GM12878 (cell line): ENCODE data around the gene GCC1. TPM values are rescaled to one million over a fixed set of nuclear protein-coding genes. Genes with fewer than 3 reads are reported as not detected.
A peak's percentile ranks its signal among the peaks of the same experiment; 100 is the strongest.

Experiments
- CHD2 ChIP-seq: IDR thresholded peaks from 2 replicates; pipeline ENCODE4 v1.6.1; 2011; ENCODE audit warnings: low read depth, low read length, improper control_type of control experiment, borderline replicate concordance
- E4F1 ChIP-seq: fragments of 450-650 bp; IDR thresholded peaks from 2 replicates; pipeline ENCODE4 v1.6.1; 2018; ENCODE audit warnings: borderline replicate concordance, mild to moderate bottlenecking; ENCODE audit not compliant: partially characterized antibody
- GATAD2B ChIP-seq: fragments of 450-650 bp; conservative IDR thresholded peaks from 2 replicates; pipeline ENCODE4 v1.6.1; 2017; ENCODE audit warnings: low read depth, mild to moderate bottlenecking, moderate library complexity
- HDAC2 ChIP-seq: fragments of 200-600 bp; sonication (generic); IDR thresholded peaks from 2 replicates; pipeline ENCODE4 v1.6.1; 2017
- IKZF2 ChIP-seq, 2 experiments: fragments of 450-650 bp; IDR thresholded peaks; 2 replicates each; pipeline ENCODE4 v1.6.1; 2017; ENCODE audit warnings: mild to moderate bottlenecking in 2 of 2, moderate library complexity in 2 of 2
- MEF2A ChIP-seq: IDR thresholded peaks from 2 replicates; pipeline ENCODE4 v1.6.1; 2011; ENCODE audit warnings: low read depth, mild to moderate bottlenecking, low read length, moderate library complexity; ENCODE audit not compliant: insufficient read depth
- MLLT1 ChIP-seq: fragments of 450-650 bp; IDR thresholded peaks from 2 replicates; pipeline ENCODE4 v1.6.1; 2016; ENCODE audit warnings: mild to moderate bottlenecking
- NBN ChIP-seq: fragments of 450-650 bp; IDR thresholded peaks from 2 replicates; pipeline ENCODE4 v1.6.1; 2016
- NFYA ChIP-seq: IDR thresholded peaks from 2 replicates; pipeline ENCODE4 v1.6.1; 2011; ENCODE audit warnings: low read depth, mild to moderate bottlenecking, low read length, improper control_type of control experiment, borderline replicate concordance
- NR2F1 ChIP-seq: fragments of 450-650 bp; conservative IDR thresholded peaks from 2 replicates; pipeline ENCODE4 v1.6.1; 2017; ENCODE audit warnings: mild to moderate bottlenecking
- PKNOX1 ChIP-seq: fragments of 450-650 bp; IDR thresholded peaks from 2 replicates; pipeline ENCODE4 v1.6.1; 2016; ENCODE audit warnings: mild to moderate bottlenecking
- SIN3A ChIP-seq: IDR thresholded peaks from 2 replicates; pipeline ENCODE4 v1.6.1; 2012; ENCODE audit warnings: low read depth, low read length, improper control_type of control experiment
- SMAD1 ChIP-seq: fragments of 450-650 bp; IDR thresholded peaks from 2 replicates; pipeline ENCODE4 v1.6.1; 2018; ENCODE audit warnings: mild to moderate bottlenecking, low read depth; ENCODE audit not compliant: partially characterized antibody
- TAF1 ChIP-seq: IDR thresholded peaks from 2 replicates; pipeline ENCODE4 v1.6.1; 2011; ENCODE audit warnings: mild to moderate bottlenecking, low read depth, low read length, borderline replicate concordance
- TCF12 ChIP-seq: IDR thresholded peaks from 2 replicates; pipeline ENCODE4 v1.6.1; 2011; ENCODE audit warnings: low read depth, mild to moderate bottlenecking, low read length
- YY1 ChIP-seq: IDR thresholded peaks from 2 replicates; pipeline ENCODE4 v1.6.1; 2011; ENCODE audit warnings: low read depth, mild to moderate bottlenecking, low read length
- ZNF274 ChIP-seq: IDR thresholded peaks from one replicate; pipeline ENCODE4 v1.8.0; 2011; ENCODE audit not compliant: insufficient read length, insufficient read depth
- ZNF622 ChIP-seq: fragments of 450-650 bp; IDR thresholded peaks from 2 replicates; pipeline ENCODE4 v1.6.1; 2017; ENCODE audit warnings: mild to moderate bottlenecking, inconsistent platforms
- polyA plus RNA-seq, 11 experiments: library from polyadenylated mRNA; depleted of rRNA in 4 of 11; unstranded in 6 of 11; stranded (reverse) in 5 of 11; fragments of >200 nt; fragmentation: Nextera tagmentation in 4 of 11; fragmentation: Illumina TruSeq in 1 of 11; extraction: Ambion mirVana in 4 of 11; extraction: Trizol in 1 of 11; gene quantifications; 1 replicate in 1 of 11; 2 replicates in 10 of 11; pipeline versions ENCODE4 v1.2.1 to v1.2.3, GENCODE V29; 2011 to 2016; ENCODE audit warnings: inconsistent platforms in 2 of 11, missing spikeins in 2 of 11, low read depth in 1 of 11
- total RNA-seq, 4 experiments: library from RNA; depleted of rRNA in 3 of 4; stranded (reverse); fragments of >200 nt in 3 of 4; fragmentation: Illumina TruSeq in 1 of 4; extraction: Trizol in 1 of 4; gene quantifications; 2 replicates each; pipeline versions ENCODE4 v1.2.1 to v1.2.3, GENCODE V29; 2013 to 2021
- TF ChIP-seq, protein P1 (sequence below): fragments of 450-650 bp; IDR thresholded peaks from 2 replicates; pipeline ENCODE4 v1.6.1; 2017; ENCODE audit warnings: low read depth, mild to moderate bottlenecking, moderate library complexity
- TF ChIP-seq, protein P2 (sequence below): fragments of 450-650 bp; IDR thresholded peaks from 2 replicates; pipeline ENCODE4 v1.6.1; 2017; ENCODE audit warnings: mild to moderate bottlenecking

The GCC1 gene
- total and polyA plus RNA-seq, 10 of the 15 experiments (the other 5 are each of a cell fraction or from before 2014, with no cell fraction given): 1.8 to 17.2 (median 9.0) TPM

GRCh38 chr7:127588697-127589482 is 3.5 kb upstream of the GCC1 start (continued):
- TF ChIP-seq TCF12 (0 out of 2 replicates have a peak, but pooled peaks have one; percentile 14), IKZF2 (IDR thresholded peaks at IDR 0.05) (peak; percentile 53 to 56; a peak in 3 of 4 replicates), HDAC2 (no peak), SMAD1 (no peak), ZNF622 (no peak), MLLT1 (0 out of 2 replicates have a peak, but pooled peaks have one; percentile 35), TAF1 (no peak), PKNOX1 (no peak), SIN3A (peak; percentile 27; the same call in 1 of the 2 replicates), ZNF274 (no peak), NBN (no peak; the same call in 1 of the 2 replicates), NR2F1 (0 out of 2 replicates have a peak, but pooled peaks have one; percentile 9), E4F1 (no peak), MEF2A (no peak), CHD2 (no peak), YY1 (peak; percentile 26; the same call in 1 of the 2 replicates), GATAD2B (no peak; the same call in 1 of the 2 replicates), NFYA (no peak)
- TF ChIP-seq, protein P1, sequence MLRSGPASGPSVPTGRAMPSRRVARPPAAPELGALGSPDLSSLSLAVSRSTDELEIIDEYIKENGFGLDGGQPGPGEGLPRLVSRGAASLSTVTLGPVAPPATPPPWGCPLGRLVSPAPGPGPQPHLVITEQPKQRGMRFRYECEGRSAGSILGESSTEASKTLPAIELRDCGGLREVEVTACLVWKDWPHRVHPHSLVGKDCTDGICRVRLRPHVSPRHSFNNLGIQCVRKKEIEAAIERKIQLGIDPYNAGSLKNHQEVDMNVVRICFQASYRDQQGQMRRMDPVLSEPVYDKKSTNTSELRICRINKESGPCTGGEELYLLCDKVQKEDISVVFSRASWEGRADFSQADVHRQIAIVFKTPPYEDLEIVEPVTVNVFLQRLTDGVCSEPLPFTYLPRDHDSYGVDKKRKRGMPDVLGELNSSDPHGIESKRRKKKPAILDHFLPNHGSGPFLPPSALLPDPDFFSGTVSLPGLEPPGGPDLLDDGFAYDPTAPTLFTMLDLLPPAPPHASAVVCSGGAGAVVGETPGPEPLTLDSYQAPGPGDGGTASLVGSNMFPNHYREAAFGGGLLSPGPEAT: 0 out of 2 replicates have a peak, but pooled peaks have one; percentile 12
- TF ChIP-seq, protein P2, sequence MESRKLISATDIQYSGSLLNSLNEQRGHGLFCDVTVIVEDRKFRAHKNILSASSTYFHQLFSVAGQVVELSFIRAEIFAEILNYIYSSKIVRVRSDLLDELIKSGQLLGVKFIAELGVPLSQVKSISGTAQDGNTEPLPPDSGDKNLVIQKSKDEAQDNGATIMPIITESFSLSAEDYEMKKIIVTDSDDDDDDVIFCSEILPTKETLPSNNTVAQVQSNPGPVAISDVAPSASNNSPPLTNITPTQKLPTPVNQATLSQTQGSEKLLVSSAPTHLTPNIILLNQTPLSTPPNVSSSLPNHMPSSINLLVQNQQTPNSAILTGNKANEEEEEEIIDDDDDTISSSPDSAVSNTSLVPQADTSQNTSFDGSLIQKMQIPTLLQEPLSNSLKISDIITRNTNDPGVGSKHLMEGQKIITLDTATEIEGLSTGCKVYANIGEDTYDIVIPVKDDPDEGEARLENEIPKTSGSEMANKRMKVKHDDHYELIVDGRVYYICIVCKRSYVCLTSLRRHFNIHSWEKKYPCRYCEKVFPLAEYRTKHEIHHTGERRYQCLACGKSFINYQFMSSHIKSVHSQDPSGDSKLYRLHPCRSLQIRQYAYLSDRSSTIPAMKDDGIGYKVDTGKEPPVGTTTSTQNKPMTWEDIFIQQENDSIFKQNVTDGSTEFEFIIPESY: no peak
